ENCODE data around the gene OXLD1. TPM values are rescaled to one million over a fixed set of nuclear protein-coding genes. Genes with fewer than 3 reads are reported as not detected.

The OXLD1 gene
- total RNA-seq, 1 experiment from 2014 or later: 37.0 TPM

DNA sequence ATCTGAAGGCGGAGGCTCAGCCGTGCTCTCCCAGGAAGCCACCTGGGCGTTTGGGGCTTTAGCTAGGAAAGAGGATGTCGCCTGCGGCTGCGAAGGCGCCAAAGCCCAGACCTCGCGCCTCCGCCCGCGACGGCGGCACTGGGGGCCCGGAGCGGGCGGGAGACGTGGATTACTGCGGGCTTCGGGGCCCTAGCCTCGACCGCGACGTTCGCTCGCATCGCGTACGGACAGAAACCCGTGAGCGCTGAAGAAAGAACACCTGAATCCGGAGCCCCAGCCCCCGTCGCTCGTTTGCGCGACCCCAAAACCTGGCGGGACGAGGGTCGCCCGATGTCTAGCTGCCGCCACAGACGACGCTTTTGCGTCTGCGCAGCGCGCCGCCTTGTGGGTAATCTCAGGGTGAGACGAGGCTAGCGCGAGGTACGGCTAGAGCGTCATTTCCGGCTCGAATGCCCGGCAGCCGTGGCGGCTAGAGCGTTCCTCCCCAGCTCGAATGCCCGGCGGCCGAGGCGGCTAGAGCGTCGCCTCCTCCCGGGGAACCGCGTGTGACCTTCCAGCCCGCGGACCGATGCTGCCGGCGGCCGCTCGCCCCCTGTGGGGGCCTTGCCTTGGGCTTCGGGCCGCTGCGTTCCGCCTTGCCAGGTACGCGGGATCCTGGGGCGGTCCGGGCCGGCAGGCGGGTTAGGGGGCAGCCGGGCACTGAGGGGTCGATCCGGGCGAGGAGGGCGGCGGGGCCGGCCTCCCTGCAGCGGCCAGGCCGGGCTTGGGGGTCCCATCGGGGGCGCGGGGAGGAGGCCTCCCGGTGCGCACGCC lies 36.7 kb upstream of the OXLD1 start, which contains the start of gene MRPL12:
Gene MRPL12, plus strand, starts transcription at position 434 of the 813 bp plus-strand sequence. Its CDS starts 135 bp downstream, at position 569.
- intact Hi-C loops (cut with micrococcal nuclease; ENCODE audit: unreplicated experiment): loop anchor here (1.0 kb wide), 2 partner anchors 8 to 20 kb away; partner anchors contain the start of gene ARL16
- BruUV-seq (replicated peaks): no TSS peak
- peak; percentile 93 to 95 for DNase-seq
- TF ChIP-seq CTCF (IDR thresholded peaks at IDR 0.05; ENCODE audit: insufficient read depth in 1 of 2, low read depth in 1 of 2, low read length in 1 of 2, severe bottlenecking in 1 of 2, unreplicated experiment in 1 of 2): peak; percentile 28 to 33
- no peaks in the 10 kb centered on the region for H3K27me3 Mint-ChIP-seq (ENCODE audit: insufficient read depth, unreplicated experiment)
- Histone ChIP-seq H3K36me3 (ENCODE audit: control insufficient read depth, insufficient read depth, low read length) (peaks cover 10% of the 10 kb centered on the region), H3K4me3 (ENCODE audit: low read depth, low read length) (peak within 1 kb of the TSS; percentile 86), H3K4me1 (peaks cover 18% of the 10 kb centered on the region), H3K27me3 (replicated peaks; ENCODE audit: control insufficient read depth, insufficient read depth, low read length) (no peaks in the 10 kb centered on the region), H3K9me3 (no peaks in the 10 kb centered on the region)
- peaks cover 97% of the 10 kb centered on the region for H3K36me3 Mint-ChIP-seq (ENCODE audit: insufficient read depth, unreplicated experiment)
- peak within 1 kb of the TSS; percentile 98 for H3K27ac Mint-ChIP-seq (ENCODE audit: unreplicated experiment)
- ChIA-PET POLR2A (interaction anchor here (0.7 to 3.0 kb wide), 6 partner anchors 9 to 130 kb away, joined by 4 to 45 read pairs (median 5); partner anchors contain the start of genes ARL16, HGS, MCRIP1 and SLC25A10), CTCF (interaction anchor here (0.6 to 1.5 kb wide), 4 partner anchors 9 to 102 kb away, joined by 3 to 11 read pairs (median 5); partner anchors contain the start of gene SLC25A10)
- peaks cover 23% of the 10 kb centered on the region for H3K4me1 Mint-ChIP-seq (ENCODE audit: low read depth, unreplicated experiment)
- no peaks in the 10 kb centered on the region for H3K9me3 Mint-ChIP-seq (ENCODE audit: unreplicated experiment)
- H3K4me3 Mint-ChIP-seq (ENCODE audit: unreplicated experiment): peak within 1 kb of the TSS; percentile 93

- Histone ChIP-seq H3K36me3 (ENCODE audit: control insufficient read depth, insufficient read depth, low read length) (peaks cover 10% of the 10 kb centered on the region), H3K9me3 (no peaks in the 10 kb centered on the region), H3K4me3 (ENCODE audit: low read depth, low read length) (peak overlapping the region; percentile 86), H3K27me3 (replicated peaks; ENCODE audit: control insufficient read depth, insufficient read depth, low read length) (no peaks in the 10 kb centered on the region), H3K4me1 (peaks cover 18% of the 10 kb centered on the region)
- CTCF ChIA-PET: interaction anchor here (0.5 to 1.5 kb wide), 4 partner anchors 8 to 182 kb away, joined by 3 to 5 read pairs (median 4); partner anchors contain the start of genes ARL16 and HGS
- H3K27me3 Mint-ChIP-seq (ENCODE audit: insufficient read depth, unreplicated experiment): no peaks in the 10 kb centered on the region
- no TSS peak for BruUV-seq (replicated peaks)
- H3K9me3 Mint-ChIP-seq (ENCODE audit: unreplicated experiment): no peaks in the 10 kb centered on the region
- intact Hi-C loops (cut with micrococcal nuclease; ENCODE audit: unreplicated experiment): no loop called here
- peaks cover 99% of the 10 kb centered on the region for H3K36me3 Mint-ChIP-seq (ENCODE audit: insufficient read depth, unreplicated experiment)
- H3K27ac Mint-ChIP-seq (ENCODE audit: unreplicated experiment): peak overlapping the region; percentile 98
- peaks cover 23% of the 10 kb centered on the region for H3K4me1 Mint-ChIP-seq (ENCODE audit: low read depth, unreplicated experiment)
- POLR2A ChIA-PET: interaction anchor here (0.5 to 3.0 kb wide), 2 partner anchors 18 to 63 kb away, joined by 3 to 45 read pairs; partner anchors contain the start of genes ARL16 and HGS
- H3K4me3 Mint-ChIP-seq (ENCODE audit: unreplicated experiment): peak overlapping the region; percentile 93
- peak in 1 of 2 experiments; percentile 39 for DNase-seq
- no peak for TF ChIP-seq CTCF (IDR thresholded peaks at IDR 0.05; ENCODE audit: insufficient read depth in 1 of 2, low read depth in 1 of 2, low read length in 1 of 2, severe bottlenecking in 1 of 2, unreplicated experiment in 1 of 2)
Measured at GRCh38 chr17:81701288-81702071, 35.1 kb upstream of the OXLD1 start.
